Measurements from ENCODE around the gene POLR1E. TPM values are rescaled to one million over a fixed set of nuclear protein-coding genes. Genes with fewer than 3 reads are reported as not detected.

POLR1E gene
- total RNA-seq = 40.4 TPM

DNA sequence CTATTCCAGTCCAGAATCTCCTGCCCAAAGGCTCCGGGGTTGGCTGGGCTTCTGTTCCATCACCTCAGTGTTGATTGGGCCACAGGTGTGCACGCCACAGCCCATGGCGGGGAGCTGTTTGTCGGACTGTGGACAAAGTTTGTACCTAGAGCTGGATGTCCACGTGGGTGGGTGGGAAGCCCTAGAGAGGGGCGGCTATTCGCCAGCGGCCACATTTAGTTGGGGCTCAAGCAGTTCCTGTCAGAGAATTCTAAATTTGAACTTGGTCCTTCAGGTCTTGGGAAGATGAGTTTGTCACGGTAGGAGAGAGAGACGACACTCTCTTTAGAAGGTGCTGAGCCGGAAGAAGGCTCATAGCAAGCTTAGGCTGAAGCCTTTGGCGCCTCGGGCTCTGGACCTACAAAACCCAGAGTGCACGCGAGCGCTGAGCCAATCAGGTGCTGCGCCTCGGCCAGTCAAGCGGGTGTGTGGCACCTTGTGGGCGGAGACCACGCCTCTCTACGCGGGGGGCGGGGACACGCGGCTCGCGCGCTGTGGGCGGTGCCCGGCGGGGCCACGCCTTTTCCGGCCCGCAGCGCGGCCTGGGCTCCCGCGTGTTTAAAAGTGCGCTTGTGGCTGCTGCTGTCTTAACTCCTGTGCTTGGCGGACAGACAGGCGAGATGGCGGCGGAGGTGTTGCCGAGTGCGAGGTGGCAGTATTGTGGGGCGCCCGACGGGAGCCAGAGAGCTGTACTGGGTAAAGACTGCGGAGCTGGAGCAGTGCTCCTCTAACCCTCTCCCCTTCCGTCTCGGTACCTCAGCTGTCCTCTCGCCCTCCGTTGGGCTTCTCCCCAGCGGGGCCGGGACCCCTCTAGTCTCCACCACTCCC lies at the start of gene POLR1E:
TSS of gene POLR1E (plus strand) at position 560 of the 867 bp plus-strand sequence. CDS start at position 660, 100 bp downstream.
- DNase-seq (ENCODE audit: low spot score in 2 of 2) (peak; percentile 89 to 98), FAIRE-seq (no peak)

GRCh38 chr9:37436540-37436939 lies 49.2 kb upstream of the POLR1E start:
- DNase-seq (ENCODE audit: low spot score in 2 of 2) = no peak
- FAIRE-seq = no peak

DNA sequence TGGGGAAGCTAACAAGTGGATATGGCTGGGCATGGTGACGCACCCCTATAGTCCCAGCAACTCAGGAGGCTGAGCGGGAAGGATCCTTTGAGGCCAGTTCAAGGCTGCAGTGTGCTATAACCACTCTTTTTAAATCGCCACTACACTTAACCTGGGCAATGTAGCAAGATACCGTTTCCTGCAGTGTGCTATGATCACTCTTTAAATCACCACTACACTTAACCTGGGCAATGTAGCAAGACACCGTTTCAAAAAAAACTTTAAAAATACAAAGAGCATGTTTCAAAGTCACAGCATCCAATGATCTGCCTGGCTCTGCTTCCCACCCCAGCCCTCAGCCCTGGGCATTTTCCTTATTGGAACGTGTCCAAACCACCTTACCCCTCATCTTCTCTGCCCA lies 48.7 kb upstream of the POLR1E start:
- DNase-seq (ENCODE audit: low spot score in 2 of 2) (no peak), FAIRE-seq (no peak)

DNA sequence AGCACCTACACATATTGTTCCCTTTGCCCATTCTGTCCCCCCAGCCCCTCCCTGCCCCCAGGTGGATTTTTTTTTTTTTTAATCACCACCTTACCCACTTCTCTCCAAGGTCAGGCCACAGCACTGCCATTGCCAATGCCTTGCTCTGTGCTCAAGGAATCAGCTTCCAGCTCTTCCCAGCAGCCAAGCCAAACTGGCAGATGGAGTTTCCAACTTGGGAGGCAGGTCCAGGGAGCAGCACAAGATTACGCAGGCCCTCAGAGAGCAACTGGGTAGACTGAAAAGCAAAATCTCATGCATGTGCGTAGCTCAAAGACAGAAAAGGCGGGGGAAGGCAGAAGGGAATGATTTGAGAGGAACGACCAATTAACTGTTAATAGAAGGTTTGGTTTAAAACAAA lies 48.1 kb upstream of the POLR1E start:
- DNase-seq (ENCODE audit: low spot score in 2 of 2) (no peak), FAIRE-seq (no peak)

- DNase-seq (ENCODE audit: low spot score in 2 of 2) (no peak), FAIRE-seq (no peak)
These were observed 47.4 kb upstream of the POLR1E start for GRCh38 chr9:37438359-37438758.

DNA sequence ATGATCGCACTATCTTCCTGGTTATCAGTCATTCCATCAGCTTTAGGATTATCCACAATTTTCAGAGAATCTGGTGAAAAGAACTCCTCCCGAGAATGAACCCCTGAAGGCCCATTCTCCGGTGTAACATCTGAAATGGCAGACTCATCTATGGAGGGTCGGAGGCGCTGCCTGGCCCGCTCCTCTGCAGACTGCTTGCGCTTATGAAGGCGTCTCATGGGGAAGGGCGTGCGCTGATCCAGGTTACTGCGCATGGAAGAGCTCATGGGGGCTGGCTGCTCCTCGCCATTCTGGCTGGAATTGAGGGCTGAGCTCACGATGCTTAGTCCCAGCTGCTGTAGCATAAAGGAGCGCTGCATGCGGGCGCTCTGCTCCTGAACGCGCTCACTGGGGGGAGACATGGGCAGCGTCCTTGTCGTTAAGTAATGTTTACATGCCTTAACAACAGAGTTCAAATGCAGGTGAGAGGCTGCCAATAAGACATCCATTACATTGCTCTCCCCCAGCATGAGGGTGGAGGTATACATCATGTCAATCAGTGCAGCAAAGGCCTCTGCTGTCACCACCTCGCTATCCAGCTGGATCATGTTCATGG lies 43.9 kb upstream of the POLR1E start:
- DNase-seq (ENCODE audit: low spot score in 2 of 2) (no peak), FAIRE-seq (no peak)

DNA sequence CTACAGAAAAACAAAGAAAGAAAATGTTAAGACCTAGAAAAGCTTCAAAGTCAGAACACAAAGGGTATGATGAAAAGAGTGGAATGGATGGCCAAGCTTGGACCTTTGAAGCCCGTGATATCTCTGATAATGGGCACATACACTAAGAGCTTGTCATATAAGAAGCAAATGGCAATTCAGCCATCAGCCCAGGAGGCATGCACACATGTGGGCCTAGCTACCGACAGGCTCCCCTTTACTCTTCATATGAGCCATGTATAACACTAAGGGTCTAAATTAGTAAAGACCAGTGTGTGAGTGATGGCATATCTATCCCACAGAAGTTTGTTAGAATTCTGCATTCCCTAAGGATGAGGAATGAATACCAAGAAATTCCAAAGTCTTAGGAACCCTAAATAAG lies 43.2 kb upstream of the POLR1E start:
- FAIRE-seq (no peak), DNase-seq (ENCODE audit: low spot score in 2 of 2) (no peak)

DNA sequence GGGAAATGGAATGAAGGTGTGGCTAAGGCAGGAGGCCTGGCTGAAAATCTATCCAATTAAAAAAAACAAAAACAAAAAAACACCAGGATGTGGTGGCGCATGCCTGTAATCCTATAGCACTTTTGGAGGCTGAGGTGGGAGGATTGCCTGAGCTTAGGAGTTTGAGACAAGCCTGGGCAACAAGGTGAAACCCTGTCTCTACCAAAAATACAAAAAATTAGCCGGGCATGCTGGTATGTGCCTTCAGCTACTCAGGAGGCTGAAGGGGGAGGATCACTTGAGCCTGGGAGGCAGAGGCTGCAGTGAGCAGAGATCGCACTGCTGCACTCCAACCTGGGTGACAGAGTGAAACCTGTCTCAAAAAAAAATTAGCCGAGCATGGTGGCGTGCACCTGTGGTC lies 42.2 kb upstream of the POLR1E start:
- DNase-seq (ENCODE audit: low spot score in 2 of 2) = no peak
- no peak for FAIRE-seq

DNA sequence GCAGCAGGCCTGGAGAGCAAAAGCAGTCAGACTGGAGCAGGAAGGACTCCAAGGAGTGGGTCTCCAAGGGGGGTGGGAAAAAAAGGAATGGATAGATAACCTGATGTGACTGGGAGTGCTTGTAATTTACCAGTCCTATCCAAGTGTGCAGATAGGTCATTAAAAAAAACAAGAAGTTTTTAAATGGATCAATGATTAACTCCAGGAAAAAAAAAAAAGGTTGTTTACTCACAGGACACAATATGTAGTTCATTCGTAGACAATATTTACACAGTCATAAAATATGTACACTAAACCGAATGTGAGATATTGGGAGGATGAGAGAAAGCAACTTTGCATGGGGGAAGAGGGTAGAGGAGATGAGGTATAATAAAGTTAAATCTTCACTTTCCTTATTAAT lies 40.9 kb upstream of the POLR1E start:
- FAIRE-seq = no peak
- no peak for DNase-seq (ENCODE audit: low spot score in 2 of 2)

- FAIRE-seq (no peak), DNase-seq (ENCODE audit: low spot score in 2 of 2) (no peak)
These were observed 39.9 kb upstream of the POLR1E start for GRCh38 chr9:37445832-37446231.

DNA sequence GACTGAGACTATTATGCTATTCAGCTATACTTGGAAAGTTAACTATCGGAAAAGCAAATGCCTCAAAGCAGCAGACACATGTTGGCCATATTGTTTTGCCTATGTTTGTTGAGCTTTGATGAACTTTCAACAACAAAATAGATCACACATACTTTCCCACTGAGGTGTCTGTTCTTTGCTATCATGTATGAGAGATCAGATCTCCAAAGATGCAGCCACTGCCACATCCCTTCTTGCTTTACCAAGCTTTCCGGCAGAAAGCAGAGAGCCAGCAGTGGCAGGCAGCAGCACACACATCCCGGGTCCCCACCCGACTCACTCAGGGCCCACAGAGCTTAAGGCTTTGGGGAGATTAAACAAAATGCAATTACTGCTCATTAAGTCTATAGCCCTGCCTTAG lies 39.3 kb upstream of the POLR1E start:
- no peak for FAIRE-seq

DNA sequence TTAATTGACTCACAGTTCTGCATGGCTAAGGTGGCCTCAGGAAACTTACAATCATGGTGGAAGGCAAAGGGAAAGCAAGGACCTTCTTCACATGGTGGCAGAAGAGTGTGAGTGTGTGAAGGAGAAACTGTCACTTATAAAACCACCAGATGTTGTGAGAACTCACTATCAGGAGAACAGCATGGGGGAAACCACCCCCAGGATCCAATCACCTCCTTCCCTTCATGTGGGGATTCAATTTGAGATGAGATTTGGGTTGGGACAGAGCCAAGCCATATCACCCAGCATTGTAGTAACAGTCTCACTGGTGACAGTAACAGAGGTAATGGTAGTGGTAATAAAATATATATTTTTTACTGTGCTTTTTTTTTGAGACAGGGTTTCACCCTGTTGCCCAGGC lies 38.6 kb upstream of the POLR1E start:
- DNase-seq (ENCODE audit: low spot score in 2 of 2) (no peak), FAIRE-seq (no peak)

More for the DNA sequence above, 39.3 kb upstream of the POLR1E start:
- DNase-seq (ENCODE audit: low spot score in 2 of 2) = no peak

DNA sequence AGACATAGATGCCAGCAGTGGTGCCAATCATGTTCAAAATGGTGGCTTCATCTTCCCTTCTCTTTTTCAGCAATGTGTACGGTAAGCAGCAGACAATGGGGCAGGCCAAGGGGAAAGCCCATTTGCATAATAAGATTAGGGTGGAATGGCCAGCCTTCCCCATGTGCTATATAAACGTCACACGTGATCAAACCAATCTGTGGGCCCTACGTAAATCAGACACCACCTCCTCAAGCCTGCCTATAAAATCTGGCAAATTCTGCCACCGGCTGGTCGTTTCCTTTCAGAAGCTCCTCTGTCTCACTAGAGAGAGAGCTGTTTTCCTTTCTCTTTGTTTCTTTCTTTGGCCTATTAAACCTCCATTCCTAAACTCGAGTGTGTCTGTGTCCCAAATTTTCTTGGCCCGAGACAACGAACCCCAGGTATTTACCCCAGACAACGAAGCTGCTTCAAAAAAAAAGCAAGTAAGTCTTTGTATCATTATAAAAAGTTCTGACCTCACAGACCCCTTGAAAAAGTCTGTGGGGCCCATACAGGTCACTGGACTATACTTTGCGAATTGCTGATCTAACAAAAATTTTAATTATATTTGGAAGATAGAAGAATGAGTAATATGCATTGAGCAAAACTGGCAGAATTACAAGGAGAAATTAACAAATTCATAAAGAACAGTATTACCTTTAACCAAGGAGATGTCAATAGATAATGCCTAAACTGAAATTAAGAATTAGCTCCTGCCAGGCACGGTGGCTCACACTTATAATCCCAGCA lies 35.7 kb upstream of the POLR1E start:
- DNase-seq (ENCODE audit: low spot score in 2 of 2) = no peak

GRCh38 chr9:37451628-37452027 lies 34.1 kb upstream of the POLR1E start:
- FAIRE-seq (no peak), DNase-seq (ENCODE audit: low spot score in 2 of 2) (no peak)

More for the DNA sequence above, 35.7 kb upstream of the POLR1E start:
- FAIRE-seq = no peak

GRCh38 chr9:37452611-37453010 lies 33.1 kb upstream of the POLR1E start:
- no peak for FAIRE-seq
- DNase-seq (ENCODE audit: low spot score in 2 of 2) = no peak

- no peak for FAIRE-seq
- no peak for DNase-seq (ENCODE audit: low spot score in 2 of 2)
These were observed 31.9 kb upstream of the POLR1E start for GRCh38 chr9:37453827-37454226.

DNA sequence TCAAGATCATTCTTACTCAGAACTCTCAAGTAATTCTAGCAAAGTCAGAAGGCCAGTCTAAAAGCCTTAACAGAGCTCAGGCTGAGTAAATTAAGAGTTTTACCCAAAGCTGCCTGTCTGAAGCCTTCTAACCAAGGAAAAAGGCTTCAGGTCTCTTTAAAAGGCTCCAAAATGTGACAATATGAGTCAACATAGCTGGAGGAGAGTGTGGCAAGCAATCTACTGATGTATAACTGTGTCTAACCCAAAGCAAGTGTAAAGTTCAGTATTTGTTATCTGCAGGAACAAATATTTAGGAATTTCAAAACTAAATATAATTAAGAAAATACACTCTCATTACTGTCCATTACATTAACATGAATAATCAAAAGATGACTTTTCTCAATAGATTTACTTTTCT lies 31.5 kb upstream of the POLR1E start:
- no peak for DNase-seq (ENCODE audit: low spot score in 2 of 2)
- no peak for FAIRE-seq

- FAIRE-seq (no peak), DNase-seq (ENCODE audit: low spot score in 2 of 2) (no peak)
These were observed 29.7 kb upstream of the POLR1E start for GRCh38 chr9:37455884-37456647.

GRCh38 chr9:37456817-37457216 lies 28.9 kb upstream of the POLR1E start:
- DNase-seq (ENCODE audit: low spot score in 2 of 2) (no peak), FAIRE-seq (no peak)

DNA sequence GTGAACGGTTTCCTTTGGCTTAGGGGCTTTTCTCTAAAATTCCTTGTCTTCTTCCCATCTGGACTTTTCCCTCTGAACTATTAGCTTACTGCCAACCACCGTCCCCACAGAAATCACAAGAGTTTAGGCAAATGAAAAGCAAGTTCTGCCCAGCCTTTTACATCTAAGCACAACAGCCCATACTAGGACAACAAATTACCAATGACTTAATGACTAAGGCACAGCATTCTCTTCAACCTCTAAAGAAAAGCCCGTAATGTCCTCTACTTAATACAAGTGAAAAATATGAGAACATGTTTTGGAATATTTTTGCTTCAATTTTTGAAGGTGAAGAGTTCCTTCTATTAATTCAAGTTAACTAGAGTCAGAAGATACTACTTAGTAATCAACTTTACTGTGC lies 21.7 kb upstream of the POLR1E start:
- no peak for FAIRE-seq
- DNase-seq (ENCODE audit: low spot score in 2 of 2) = no peak

Measured in frontal cortex (tissue), 4 donors.